AG04450 (cell line): ENCODE measurements around the gene ING5. TPM values are rescaled to one million over a fixed set of nuclear protein-coding genes. Genes with fewer than 3 reads are reported as not detected.

Experiments
- CTCF ChIA-PET: fragments of 300-600, 350-600 bp; formaldehyde crosslinking; extraction: SDS; loops from one replicate; lab custom pipeline; 2022; ENCODE audit warnings: antibody characterized with exemption, inconsistent platforms; lab: Charles Lee
- POLR2A ChIA-PET: fragments of 350-600 bp; formaldehyde crosslinking; extraction: SDS; loops from one replicate; lab custom pipeline; 2021; ENCODE audit warnings: antibody characterized with exemption, inconsistent platforms; lab: Yijun Ruan, JAX
- DNase-seq: peaks from one replicate; pipeline ENCODE4 v3.0.0-alpha.2; 2011; ENCODE audit warnings: low read depth, low spot score
- H3K27ac ChIP-seq: one replicate; pipeline ENCODE4 v1.5.1; 2012; ENCODE audit warnings: low read depth, low read length, control low read depth
- H3K27me3 ChIP-seq: one replicate; pipeline ENCODE4 v1.6.0; 2012; ENCODE audit warnings: low read length; ENCODE audit not compliant: control insufficient read depth, insufficient read depth
- H3K4me3 ChIP-seq: 2 replicates; pipeline ENCODE4 v1.5.1; 2011; ENCODE audit warnings: mild to moderate bottlenecking, low read depth, low read length, control low read depth
- H3K9me3 ChIP-seq: 2 replicates; pipeline ENCODE4 v1.5.1; 2012; ENCODE audit warnings: low read length; ENCODE audit not compliant: control insufficient read depth, insufficient read depth
- polyA plus RNA-seq: library from polyadenylated mRNA; depleted of rRNA; stranded (reverse); fragments of >200 nt; gene quantifications from 2 replicates; pipeline ENCODE4 v1.2.3, GENCODE V29; 2011
- TF ChIP-seq, protein P1 (sequence below): IDR thresholded peaks from 2 replicates; pipeline ENCODE4 v1.5.1; 2011; ENCODE audit warnings: low read depth, low read length, control low read depth, inconsistent platforms

ING5 gene
- polyA plus RNA-seq, 1 experiment: 23.9 TPM

DNA sequence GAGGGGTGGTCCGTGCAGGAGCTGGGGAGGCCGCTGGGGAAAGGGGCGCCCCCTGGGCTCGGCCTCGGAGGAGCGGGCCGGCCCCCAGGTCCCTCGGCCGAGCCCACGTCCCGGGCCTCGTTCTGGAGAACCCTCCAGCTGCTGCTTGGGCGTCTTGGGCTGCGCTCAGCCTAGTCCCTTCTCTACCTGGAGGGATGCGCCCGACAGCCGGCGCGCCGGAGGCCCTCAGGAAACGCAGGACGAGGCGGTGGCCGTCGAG is 32.3 kb downstream of the ING5 start:
- Histone ChIP-seq H3K4me3 (peak overlapping the region; percentile 56), H3K27ac (no peak overlapping the region), H3K9me3 (no peaks in the 10 kb centered on the region; the same call in 1 of the 2 replicates), H3K27me3 (no peaks in the 10 kb centered on the region)
- no peak for DNase-seq
- ChIA-PET POLR2A (interaction anchor here (0.6 to 3.3 kb wide), 4 partner anchors 33 to 93 kb away, joined by 3 to 17 read pairs (median 7); partner anchors contain the start of genes DTYMK and ING5), CTCF (interaction anchor here (0.6 to 1.0 kb wide), 2 partner anchors 21 to 144 kb away, joined by 3 to 4 read pairs; no protein-coding TSS in a partner anchor)
- TF ChIP-seq, protein P1, sequence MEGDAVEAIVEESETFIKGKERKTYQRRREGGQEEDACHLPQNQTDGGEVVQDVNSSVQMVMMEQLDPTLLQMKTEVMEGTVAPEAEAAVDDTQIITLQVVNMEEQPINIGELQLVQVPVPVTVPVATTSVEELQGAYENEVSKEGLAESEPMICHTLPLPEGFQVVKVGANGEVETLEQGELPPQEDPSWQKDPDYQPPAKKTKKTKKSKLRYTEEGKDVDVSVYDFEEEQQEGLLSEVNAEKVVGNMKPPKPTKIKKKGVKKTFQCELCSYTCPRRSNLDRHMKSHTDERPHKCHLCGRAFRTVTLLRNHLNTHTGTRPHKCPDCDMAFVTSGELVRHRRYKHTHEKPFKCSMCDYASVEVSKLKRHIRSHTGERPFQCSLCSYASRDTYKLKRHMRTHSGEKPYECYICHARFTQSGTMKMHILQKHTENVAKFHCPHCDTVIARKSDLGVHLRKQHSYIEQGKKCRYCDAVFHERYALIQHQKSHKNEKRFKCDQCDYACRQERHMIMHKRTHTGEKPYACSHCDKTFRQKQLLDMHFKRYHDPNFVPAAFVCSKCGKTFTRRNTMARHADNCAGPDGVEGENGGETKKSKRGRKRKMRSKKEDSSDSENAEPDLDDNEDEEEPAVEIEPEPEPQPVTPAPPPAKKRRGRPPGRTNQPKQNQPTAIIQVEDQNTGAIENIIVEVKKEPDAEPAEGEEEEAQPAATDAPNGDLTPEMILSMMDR: no peak

- DNase-seq: peak; percentile 36
- H3K9me3 ChIP-seq: no peaks in the 10 kb centered on the region; the same call in 1 of the 2 replicates
- no peaks in the 10 kb centered on the region for H3K27me3 ChIP-seq
- TF ChIP-seq, protein P1: no peak
- no peak within 1 kb of the TSS for H3K27ac ChIP-seq
- ChIA-PET POLR2A (interaction anchor here (0.5 to 3.3 kb wide), 6 partner anchors 27 to 419 kb away, joined by 3 to 17 read pairs (median 5); partner anchors contain the start of genes DTYMK, HDLBP and ING5), CTCF (interaction anchor here (1.0 kb wide), 1 partner anchor 144 kb away, joined by 4 read pairs; no protein-coding TSS in a partner anchor)
- peak within 1 kb of the TSS; percentile 77 for H3K4me3 ChIP-seq
Measured at GRCh38 chr2:241734467-241735208, 32.8 kb downstream of the ING5 start, which contains the start of gene D2HGDH. TSS of gene D2HGDH (plus strand) at chr2:241734630. CDS start at chr2:241735225, 595 bp downstream.

DNA sequence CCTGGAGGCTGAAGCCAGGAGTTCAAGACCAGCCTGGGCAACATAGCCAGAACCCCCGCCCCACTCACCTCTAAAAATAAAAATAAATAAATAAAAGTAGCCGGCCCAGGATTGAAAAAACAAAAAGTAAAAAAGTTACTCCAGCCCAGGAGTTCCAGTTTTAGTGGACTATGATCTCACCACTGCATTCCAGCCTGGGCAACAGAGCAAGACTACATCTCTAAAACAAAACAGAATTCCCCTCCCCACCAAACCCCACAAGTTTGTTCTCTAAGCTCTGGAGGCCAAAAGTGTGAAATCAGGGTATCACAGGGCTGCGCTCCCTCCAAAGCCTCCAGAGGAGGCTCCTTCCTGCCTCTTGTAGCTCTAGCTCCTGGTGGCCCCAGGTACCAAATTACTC is 34.3 kb downstream of the ING5 start:
- no peaks in the 10 kb centered on the region; the same call in 1 of the 2 replicates for H3K9me3 ChIP-seq
- CTCF ChIA-PET: no interaction called here
- no peak overlapping the region for H3K27ac ChIP-seq
- H3K4me3 ChIP-seq: no peak overlapping the region
- POLR2A ChIA-PET: interaction anchor here (3.3 kb wide), 1 partner anchor 35 kb away, joined by 17 read pairs; the partner anchor contains the start of gene ING5
- DNase-seq: no peak
- TF ChIP-seq, protein P1: no peak
- H3K27me3 ChIP-seq: no peaks in the 10 kb centered on the region

DNA sequence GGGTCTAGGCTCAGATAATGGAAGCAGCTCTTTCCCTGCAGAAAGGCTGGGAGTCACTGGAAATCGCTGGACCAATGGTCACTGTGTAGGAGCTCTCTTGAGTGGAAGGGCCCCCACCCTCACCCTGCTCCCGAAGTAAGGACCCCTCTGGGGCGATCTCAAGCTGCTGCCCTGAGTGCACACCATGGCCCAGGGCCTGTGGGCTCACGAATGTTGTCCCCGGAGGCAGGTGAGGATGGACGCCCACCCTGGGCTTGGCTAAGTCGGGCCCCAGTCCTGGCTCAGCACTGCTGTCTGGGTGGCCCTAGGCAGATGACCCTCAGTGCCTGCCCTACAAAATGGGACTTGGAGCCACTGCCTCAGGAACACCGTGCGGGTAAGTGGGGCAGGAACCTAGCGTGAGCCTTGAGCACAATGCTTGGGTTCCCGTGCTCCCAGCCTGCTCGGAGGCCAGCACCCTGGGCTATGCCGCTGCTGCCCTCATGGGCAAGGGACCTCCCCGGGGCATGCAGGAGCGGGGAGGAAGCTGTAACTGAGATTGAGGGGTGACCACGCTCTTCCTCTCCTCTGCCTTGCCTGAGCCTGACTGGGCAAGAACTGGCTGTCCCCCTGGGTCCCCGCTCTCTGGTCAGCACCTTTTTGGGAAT is 36.3 kb downstream of the ING5 start:
- H3K27me3 ChIP-seq: no peaks in the 10 kb centered on the region
- no peaks in the 10 kb centered on the region; the same call in 1 of the 2 replicates for H3K9me3 ChIP-seq
- ChIA-PET CTCF (interaction anchor here (0.8 kb wide), 1 partner anchor 12 kb away, joined by 4 read pairs; no protein-coding TSS in a partner anchor), POLR2A (no interaction called here)
- no peak for DNase-seq
- TF ChIP-seq, protein P1: no peak
- no peak overlapping the region for H3K27ac ChIP-seq
- no peak overlapping the region for H3K4me3 ChIP-seq
